ENCODE results near the gene RACK1.

DNA sequence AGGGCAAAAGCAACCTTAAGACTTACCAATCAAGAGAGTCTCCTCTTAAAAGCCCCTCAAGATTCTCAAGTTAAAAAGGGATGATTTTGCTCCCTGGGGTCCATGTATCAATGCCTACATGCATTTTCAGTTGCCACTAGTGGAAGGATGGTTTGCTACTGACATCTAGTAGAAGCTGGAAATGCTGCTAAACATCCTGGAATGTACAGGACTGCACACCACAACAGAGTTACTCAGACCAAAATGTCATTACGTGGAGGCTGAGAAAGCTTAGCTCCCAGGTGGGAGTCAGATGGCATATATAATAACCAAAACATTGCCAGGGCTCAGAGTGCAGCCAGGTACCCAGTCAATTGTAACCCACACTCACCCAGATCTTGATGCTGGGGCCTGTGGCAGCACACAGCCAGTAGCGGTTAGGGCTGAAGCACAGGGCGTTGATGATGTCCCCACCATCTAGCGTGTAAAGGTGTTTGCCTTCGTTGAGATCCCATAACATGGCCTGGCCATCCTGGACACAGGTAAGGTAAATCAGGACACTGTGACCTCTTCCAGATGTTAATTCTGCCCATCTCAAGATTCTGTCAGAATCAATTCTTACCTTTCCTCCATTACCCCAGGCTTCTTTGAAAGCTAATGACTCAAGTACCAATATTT is 5.8 kb downstream of the RACK1 start:
- TF ChIP-seq POLR2A (IDR thresholded peaks at IDR 0.05): no peak
- TF ChIP-seq, protein P1, sequence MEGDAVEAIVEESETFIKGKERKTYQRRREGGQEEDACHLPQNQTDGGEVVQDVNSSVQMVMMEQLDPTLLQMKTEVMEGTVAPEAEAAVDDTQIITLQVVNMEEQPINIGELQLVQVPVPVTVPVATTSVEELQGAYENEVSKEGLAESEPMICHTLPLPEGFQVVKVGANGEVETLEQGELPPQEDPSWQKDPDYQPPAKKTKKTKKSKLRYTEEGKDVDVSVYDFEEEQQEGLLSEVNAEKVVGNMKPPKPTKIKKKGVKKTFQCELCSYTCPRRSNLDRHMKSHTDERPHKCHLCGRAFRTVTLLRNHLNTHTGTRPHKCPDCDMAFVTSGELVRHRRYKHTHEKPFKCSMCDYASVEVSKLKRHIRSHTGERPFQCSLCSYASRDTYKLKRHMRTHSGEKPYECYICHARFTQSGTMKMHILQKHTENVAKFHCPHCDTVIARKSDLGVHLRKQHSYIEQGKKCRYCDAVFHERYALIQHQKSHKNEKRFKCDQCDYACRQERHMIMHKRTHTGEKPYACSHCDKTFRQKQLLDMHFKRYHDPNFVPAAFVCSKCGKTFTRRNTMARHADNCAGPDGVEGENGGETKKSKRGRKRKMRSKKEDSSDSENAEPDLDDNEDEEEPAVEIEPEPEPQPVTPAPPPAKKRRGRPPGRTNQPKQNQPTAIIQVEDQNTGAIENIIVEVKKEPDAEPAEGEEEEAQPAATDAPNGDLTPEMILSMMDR (IDR thresholded peaks at IDR 0.05): no peak
